GM10266 (cell line): ENCODE results near the gene EXT2.

Experiments used
- DNase-seq: peaks from one replicate; pipeline ENCODE4 v3.0.0; 2012; ENCODE audit errors: extremely low spot score
- CTCF ChIP-seq: IDR thresholded peaks from 2 replicates; pipeline ENCODE4 v1.5.1; 2012; ENCODE audit warnings: mild to moderate bottlenecking, low read depth; ENCODE audit not compliant: control insufficient read depth, insufficient read depth; ENCODE audit errors: missing control alignments

EXT2 gene

GRCh38 chr11:44162662-44163061 lies 67.2 kb downstream of the EXT2 start:
- no peak for DNase-seq
- TF ChIP-seq CTCF = no peak

GRCh38 chr11:44165432-44165831 lies 70.0 kb downstream of the EXT2 start:
- TF ChIP-seq CTCF = no peak
- DNase-seq = no peak

GRCh38 chr11:44167046-44167445 lies 71.6 kb downstream of the EXT2 start:
- no peak for DNase-seq
- no peak for TF ChIP-seq CTCF

GRCh38 chr11:44171518-44171917 lies 76.0 kb downstream of the EXT2 start:
- DNase-seq = no peak
- no peak for TF ChIP-seq CTCF

- TF ChIP-seq CTCF = no peak
- no peak for DNase-seq
Observed at GRCh38 chr11:44172966-44173365, 77.5 kb downstream of the EXT2 start.

- TF ChIP-seq CTCF = no peak
Observed at GRCh38 chr11:44174842-44175241, 79.4 kb downstream of the EXT2 start.

GRCh38 chr11:44176546-44177213 lies 81.2 kb downstream of the EXT2 start:
- DNase-seq = no peak
- TF ChIP-seq CTCF = no peak

More at GRCh38 chr11:44174842-44175241, 79.4 kb downstream of the EXT2 start:
- DNase-seq = no peak
